Neural cell (in vitro differentiated cells): ENCODE measurements around the gene PLA2G2D. TPM values are rescaled to one million over a fixed set of nuclear protein-coding genes. Genes with fewer than 3 reads are reported as not detected.

ENCODE experiments used
- H2AFZ ChIP-seq: fragments of 200-600, 300-800 bp; sonication (generic), shearing (Covaris generic); 2 replicates; pipeline ENCODE4 v1.6.0; 2014; ENCODE audit warnings: low read depth, mild to moderate bottlenecking, antibody characterized with exemption, low read length, moderate library complexity
- H3F3A ChIP-seq: fragments of 200-600 bp; shearing (Covaris generic); 2 replicates; pipeline ENCODE4 v1.6.1; 2016; ENCODE audit warnings: mild to moderate bottlenecking, moderate library complexity, mixed read lengths, antibody characterized with exemption, low read length; ENCODE audit not compliant: insufficient read depth, poor library complexity, severe bottlenecking
- H3K27ac ChIP-seq: fragments of 200-600, 300-800 bp; sonication (generic), shearing (Covaris generic); 2 replicates; pipeline ENCODE4 v1.5.1; 2014; ENCODE audit warnings: mild to moderate bottlenecking, low read length, moderate library complexity
- H3K27me3 ChIP-seq: fragments of 300-800, 200-600 bp; sonication (generic), shearing (Covaris generic); 2 replicates; pipeline ENCODE4 v1.6.0; 2014; ENCODE audit warnings: mild to moderate bottlenecking, low read depth, low read length, moderate library complexity; ENCODE audit not compliant: insufficient read depth
- H3K36me3 ChIP-seq: fragments of 300-800, 200-600 bp; sonication (generic), shearing (Covaris generic); 2 replicates; pipeline ENCODE4 v1.5.1; 2014; ENCODE audit warnings: mild to moderate bottlenecking, antibody characterized with exemption, low read length, moderate library complexity; ENCODE audit not compliant: insufficient read depth
- H3K4me2 ChIP-seq: fragments of 300-800, 200-600 bp; sonication (generic), shearing (Covaris generic); 2 replicates; pipeline ENCODE4 v1.6.0; 2014; ENCODE audit warnings: mild to moderate bottlenecking, low read length
- H3K4me3 ChIP-seq: fragments of 300-800, 200-600 bp; sonication (generic), shearing (Covaris generic); 2 replicates; pipeline ENCODE4 v1.5.1; 2014; ENCODE audit warnings: mild to moderate bottlenecking, low read length, moderate library complexity
- H3K79me2 ChIP-seq: fragments of 200-600 bp; shearing (Covaris generic); replicated peaks from 2 replicates; pipeline ENCODE4 v1.6.0; 2014; ENCODE audit warnings: mild to moderate bottlenecking, low read length, moderate library complexity; ENCODE audit not compliant: insufficient read depth
- H3K9ac ChIP-seq: fragments of 300-800, 200-600 bp; sonication (generic), shearing (Covaris generic); 2 replicates; pipeline ENCODE4 v1.6.1; 2016; ENCODE audit warnings: mild to moderate bottlenecking, low read length, mixed read lengths
- H3K9me2 ChIP-seq: fragments of 200-600 bp; shearing (Covaris generic); 2 replicates; pipeline ENCODE4 v1.6.1; 2016; ENCODE audit warnings: mild to moderate bottlenecking, low read length, mixed read lengths; ENCODE audit not compliant: insufficient read depth
- H3K9me3 ChIP-seq: fragments of 200-600, 300-800 bp; sonication (generic), shearing (Covaris generic); 2 replicates; pipeline ENCODE4 v1.6.1; 2016; ENCODE audit warnings: mild to moderate bottlenecking, mixed run types, low read length, moderate library complexity, mixed read lengths
- H4K20me1 ChIP-seq: fragments of 200-600 bp; shearing (Covaris generic); 2 replicates; pipeline ENCODE4 v1.6.1; 2016; ENCODE audit warnings: mild to moderate bottlenecking, mixed run types; ENCODE audit not compliant: insufficient read depth
- CTCF ChIP-seq: fragments of 450-650 bp; IDR thresholded peaks from 2 replicates; pipeline ENCODE4 v1.5.1; 2014; ENCODE audit warnings: antibody characterized with exemption, mild to moderate bottlenecking, moderate library complexity; ENCODE audit not compliant: poor library complexity, severe bottlenecking
- EP300 ChIP-seq: fragments of 450-650 bp; conservative IDR thresholded peaks from 2 replicates; pipeline ENCODE4 v1.6.1; 2014; ENCODE audit warnings: antibody characterized with exemption, mild to moderate bottlenecking, moderate library complexity; ENCODE audit not compliant: poor library complexity, severe bottlenecking
- EZH2 ChIP-seq: fragments of 200-600, 300-800 bp; shearing (Covaris generic), sonication (generic); IDR thresholded peaks from 2 replicates; pipeline ENCODE4 v1.6.1; 2014; ENCODE audit warnings: antibody characterized with exemption, low read length, borderline replicate concordance, mild to moderate bottlenecking; ENCODE audit not compliant: insufficient read depth, poor library complexity, severe bottlenecking
- MXI1 ChIP-seq: fragments of 450-650 bp; conservative IDR thresholded peaks from 2 replicates; pipeline ENCODE4 v1.6.1; 2014; ENCODE audit warnings: antibody characterized with exemption, mild to moderate bottlenecking; ENCODE audit not compliant: poor library complexity, severe bottlenecking
- POLR2AphosphoS5 ChIP-seq: IDR thresholded peaks from 2 replicates; pipeline ENCODE4 v1.6.1; 2012
- RAD21 ChIP-seq: fragments of 450-650 bp; conservative IDR thresholded peaks from 2 replicates; pipeline ENCODE4 v1.6.1; 2014; ENCODE audit warnings: antibody characterized with exemption, mild to moderate bottlenecking, moderate library complexity
- REST ChIP-seq: IDR thresholded peaks from 2 replicates; pipeline ENCODE4 v1.6.1; 2012; ENCODE audit warnings: borderline replicate concordance
- SMC3 ChIP-seq: fragments of 450-650 bp; conservative IDR thresholded peaks from 2 replicates; pipeline ENCODE4 v1.6.1; 2014; ENCODE audit warnings: antibody characterized with exemption, mild to moderate bottlenecking, moderate library complexity; ENCODE audit not compliant: poor library complexity
- TAF1 ChIP-seq: IDR thresholded peaks from 2 replicates; pipeline ENCODE4 v1.6.1; 2012; ENCODE audit warnings: low read depth
- polyA plus RNA-seq: library from polyadenylated mRNA; depleted of rRNA; stranded (reverse); fragments of >200 nt; gene quantifications from 2 replicates; pipeline ENCODE4 v1.2.3, GENCODE V29; 2014

PLA2G2D gene
- polyA plus RNA-seq, 1 donor from 2014 or later, result not detected

GRCh38 chr1:20165522-20165951 is 46.2 kb upstream of the PLA2G2D start:
- no peaks in the 10 kb centered on the region for H3K36me3 ChIP-seq
- no peaks in the 10 kb centered on the region for H3F3A ChIP-seq
- H3K27ac ChIP-seq, result no peak overlapping the region
- no peaks in the 10 kb centered on the region for H3K9me3 ChIP-seq
- H3K27me3 ChIP-seq, result no peaks in the 10 kb centered on the region
- no peaks in the 10 kb centered on the region for H3K9me2 ChIP-seq
- H4K20me1 ChIP-seq, result no peaks in the 10 kb centered on the region
- H3K79me2 ChIP-seq, result no peaks in the 10 kb centered on the region
- peak; percentile 62 for TF ChIP-seq SMC3
- peak; percentile 47 for TF ChIP-seq RAD21
- no peak for TF ChIP-seq MXI1
- TF ChIP-seq CTCF, result peak; percentile 43
- H3K4me3 ChIP-seq, result no peak overlapping the region
- no peak overlapping the region for H3K4me2 ChIP-seq
- no peak overlapping the region for H2AFZ ChIP-seq
- H3K9ac ChIP-seq, result no peak overlapping the region

- no peaks in the 10 kb centered on the region for H3K36me3 ChIP-seq
- H3K4me3 ChIP-seq, result no peak overlapping the region
- H2AFZ ChIP-seq, result no peak overlapping the region
- TF ChIP-seq EZH2 (no peak), REST (no peak), POLR2AphosphoS5 (no peak), EP300 (no peak), TAF1 (no peak), RAD21 (no peak)
- no peaks in the 10 kb centered on the region for H3K9me3 ChIP-seq
- no peak overlapping the region for H3K27ac ChIP-seq
- H3K4me2 ChIP-seq, result no peak overlapping the region
- H3F3A ChIP-seq, result no peaks in the 10 kb centered on the region
- H3K9ac ChIP-seq, result no peak overlapping the region
- no peaks in the 10 kb centered on the region for H4K20me1 ChIP-seq
- H3K27me3 ChIP-seq, result no peaks in the 10 kb centered on the region
- H3K79me2 ChIP-seq, result no peaks in the 10 kb centered on the region
- H3K9me2 ChIP-seq, result no peaks in the 10 kb centered on the region
These were observed 45.4 kb upstream of the PLA2G2D start for GRCh38 chr1:20164694-20165202.

- Histone ChIP-seq H3K36me3 (no peaks in the 10 kb centered on the region), H3K9me3 (no peaks in the 10 kb centered on the region), H3K9ac (no peak overlapping the region), H3K27ac (no peak overlapping the region), H3K79me2 (no peaks in the 10 kb centered on the region), H3K9me2 (no peaks in the 10 kb centered on the region), H4K20me1 (no peaks in the 10 kb centered on the region), H3K27me3 (no peaks in the 10 kb centered on the region), H3F3A (no peaks in the 10 kb centered on the region), H3K4me2 (no peak overlapping the region), H2AFZ (no peak overlapping the region), H3K4me3 (no peak overlapping the region)
- no peak for TF ChIP-seq TAF1
- TF ChIP-seq CTCF, result no peak
- TF ChIP-seq POLR2AphosphoS5, result no peak
- no peak for TF ChIP-seq SMC3
- no peak for TF ChIP-seq MXI1
- TF ChIP-seq EP300, result no peak
- no peak for TF ChIP-seq EZH2
- no peak for TF ChIP-seq REST
- TF ChIP-seq RAD21, result no peak
These were observed 40.7 kb upstream of the PLA2G2D start for GRCh38 chr1:20160034-20160433.
